Breast epithelium (tissue), 3 donors: ENCODE measurements around the gene COBLL1.

Experiments used
- POLR2A ChIP-seq: fragments of 450-650 bp; IDR thresholded peaks from one replicate; pipeline ENCODE4 v1.6.1; 2016; ENCODE audit warnings: antibody characterized with exemption, mild to moderate bottlenecking, moderate library complexity
- POLR2AphosphoS5 ChIP-seq, 3 donors: sonication (generic); formaldehyde crosslinking; IDR thresholded peaks; one replicate each; pipeline ENCODE4 v1.6.1; 2017; ENCODE audit warnings: antibody characterized with exemption in 3 of 3
- TF ChIP-seq, protein P1 (sequence below), 3 donors: fragments of 450-650 bp; IDR thresholded peaks; one replicate each; pipeline ENCODE4 v1.5.1; 2016 to 2017; ENCODE audit warnings: antibody characterized with exemption in 3 of 3, mild to moderate bottlenecking in 3 of 3, moderate library complexity in 3 of 3

DNA sequence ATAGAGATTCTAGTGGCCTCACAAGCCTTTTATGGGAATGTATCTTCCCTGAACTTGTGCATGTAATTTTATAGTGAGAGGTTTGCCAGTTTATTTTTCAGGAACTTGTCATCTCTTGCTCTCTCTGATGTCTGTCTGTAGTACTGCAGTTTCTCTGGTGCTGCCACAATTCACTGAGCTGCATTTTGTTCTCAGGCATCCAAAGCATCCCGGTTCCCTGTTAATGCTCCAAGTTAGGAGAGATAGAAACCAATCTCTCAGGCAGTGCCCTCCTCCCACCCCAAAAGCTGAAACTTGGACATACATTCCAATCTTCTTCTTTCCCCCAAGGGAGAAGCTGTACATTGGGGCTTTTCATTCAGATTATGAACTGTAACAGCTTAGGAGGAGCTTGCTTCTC lies 190.3 kb downstream of the COBLL1 start:
- TF ChIP-seq, protein P1, sequence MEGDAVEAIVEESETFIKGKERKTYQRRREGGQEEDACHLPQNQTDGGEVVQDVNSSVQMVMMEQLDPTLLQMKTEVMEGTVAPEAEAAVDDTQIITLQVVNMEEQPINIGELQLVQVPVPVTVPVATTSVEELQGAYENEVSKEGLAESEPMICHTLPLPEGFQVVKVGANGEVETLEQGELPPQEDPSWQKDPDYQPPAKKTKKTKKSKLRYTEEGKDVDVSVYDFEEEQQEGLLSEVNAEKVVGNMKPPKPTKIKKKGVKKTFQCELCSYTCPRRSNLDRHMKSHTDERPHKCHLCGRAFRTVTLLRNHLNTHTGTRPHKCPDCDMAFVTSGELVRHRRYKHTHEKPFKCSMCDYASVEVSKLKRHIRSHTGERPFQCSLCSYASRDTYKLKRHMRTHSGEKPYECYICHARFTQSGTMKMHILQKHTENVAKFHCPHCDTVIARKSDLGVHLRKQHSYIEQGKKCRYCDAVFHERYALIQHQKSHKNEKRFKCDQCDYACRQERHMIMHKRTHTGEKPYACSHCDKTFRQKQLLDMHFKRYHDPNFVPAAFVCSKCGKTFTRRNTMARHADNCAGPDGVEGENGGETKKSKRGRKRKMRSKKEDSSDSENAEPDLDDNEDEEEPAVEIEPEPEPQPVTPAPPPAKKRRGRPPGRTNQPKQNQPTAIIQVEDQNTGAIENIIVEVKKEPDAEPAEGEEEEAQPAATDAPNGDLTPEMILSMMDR (IDR thresholded peaks at IDR 0.05), result no peak
- TF ChIP-seq POLR2A, result no peak
- TF ChIP-seq POLR2AphosphoS5 (IDR thresholded peaks at IDR 0.05), result no peak
